ENCODE measurements around the gene CADM2.
"Not testable (repeated sequence)": the region's sequence is repeated elsewhere in the genome, so short reads cannot be mapped to it uniquely, and the experiment has no call there.

The CADM2 gene

DNA sequence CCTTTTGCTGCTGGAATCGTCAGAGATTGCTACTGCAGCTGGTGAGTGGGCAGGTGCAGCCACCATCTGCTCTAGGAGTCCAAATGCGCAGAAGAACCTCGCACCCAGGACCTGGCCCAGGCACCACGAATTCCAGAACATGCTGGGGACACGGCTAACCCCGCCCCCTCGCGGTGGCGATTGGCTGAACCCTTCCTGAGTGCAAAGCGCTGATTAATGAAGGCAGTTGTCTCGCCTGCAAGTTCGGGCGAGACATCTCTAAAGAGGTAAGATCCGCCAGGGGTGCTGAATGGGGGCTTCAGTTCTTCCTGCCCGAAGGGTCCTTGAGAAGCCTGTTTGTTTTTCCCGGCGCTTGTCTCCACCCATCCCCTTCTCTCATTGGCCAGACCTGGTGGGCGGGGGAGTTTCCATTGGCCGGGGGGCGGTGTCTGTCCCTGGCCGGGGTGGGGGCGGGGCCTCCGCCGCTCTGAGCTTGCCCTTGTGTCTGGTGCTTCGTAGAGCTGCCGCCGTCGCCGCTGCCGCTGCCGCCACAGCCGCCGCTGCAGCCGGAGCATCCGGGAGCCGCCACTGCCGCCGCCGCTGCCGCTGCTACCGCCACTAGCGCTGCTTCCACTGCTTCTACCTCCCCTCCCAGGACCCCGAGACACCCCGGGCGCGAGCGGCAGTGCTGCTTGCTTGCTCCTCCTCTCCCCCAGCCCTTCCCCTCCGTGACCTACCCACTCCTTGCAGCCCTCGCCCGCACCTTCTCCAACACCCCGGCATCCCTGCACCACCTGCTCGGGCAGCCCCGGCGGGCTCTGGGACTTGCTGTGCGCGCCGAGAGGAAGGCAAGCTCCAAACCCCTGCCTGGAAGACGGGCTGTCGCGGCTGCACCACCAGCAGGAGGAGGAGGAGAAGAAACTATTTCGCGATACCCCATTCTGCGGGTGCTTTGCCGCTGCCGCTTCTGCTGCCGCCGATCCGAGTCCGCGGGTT, at the start of gene CADM2:
Gene CADM2, plus strand, starts transcription at position 495 of the 975 bp plus-strand sequence.
- no peaks in the 10 kb centered on the region for H3K9me3 ChIP-seq (replicated peaks in 1 of 11)
- H3K4me2 ChIP-seq: peak within 1 kb of the TSS; percentile 85 to 97 (median 95)
- peaks cover 0 to 6% (median 0%) of the 10 kb centered on the region in 11 experiments; a peak in 4 of 22 replicates for H4K20me1 ChIP-seq
- peaks cover 0 to 24% (median 15%) of the 10 kb centered on the region in 10 experiments; a peak in 16 of 20 replicates for H3K4me1 ChIP-seq
- peak within 1 kb of the TSS in 5 of 11 experiments; percentile 25 to 74 (median 62); a peak in 10 of 22 replicates for H3K27ac ChIP-seq
- peak within 1 kb of the TSS; percentile 59 to 80 (median 70) for H3K4me3 ChIP-seq
- no peaks in the 10 kb centered on the region for H3K36me3 ChIP-seq
- peaks cover 20 to 28% (median 25%) of the 10 kb centered on the region in 11 experiments for H3K27me3 ChIP-seq
- peak within 1 kb of the TSS; percentile 35 to 77 (median 70); a peak in 20 of 22 replicates for H3K9ac ChIP-seq
- no peak for TF ChIP-seq Cebpa-rat (IDR thresholded peaks at IDR 0.05)

DNA sequence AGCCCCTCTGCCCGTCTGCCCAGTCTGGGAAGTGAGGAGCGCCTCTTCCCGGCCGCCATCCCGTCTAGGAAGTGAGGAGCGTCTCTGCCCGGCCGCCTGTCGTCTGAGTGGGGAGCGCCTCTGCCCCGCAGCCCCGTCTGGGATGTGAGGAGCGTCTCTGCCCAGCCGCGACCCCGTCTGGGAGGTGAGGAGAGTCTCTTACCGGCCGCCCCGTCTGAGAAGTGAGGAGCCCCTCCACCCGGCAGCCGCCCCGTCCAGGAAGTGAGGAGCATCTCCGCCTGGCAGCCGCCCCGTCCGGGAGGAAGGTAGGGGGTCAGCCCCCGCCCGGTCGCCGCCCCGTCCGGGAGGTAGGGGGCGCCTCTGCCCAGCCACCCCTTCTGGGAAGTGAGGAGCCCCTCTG, 40.2 kb upstream of the CADM2 start:
- H3K4me1 ChIP-seq, H3K27ac ChIP-seq, H3K4me2 ChIP-seq, H3K4me3 ChIP-seq, H3K27me3 ChIP-seq, H3K9ac ChIP-seq, H3K36me3 ChIP-seq, H4K20me1 ChIP-seq: not testable (repeated sequence)
- H3K9me3 ChIP-seq (replicated peaks in 1 of 11): peaks cover 12 to 30% (median 23%) of the 10 kb centered on the region in 11 experiments; a peak in 18 of 22 replicates

DNA sequence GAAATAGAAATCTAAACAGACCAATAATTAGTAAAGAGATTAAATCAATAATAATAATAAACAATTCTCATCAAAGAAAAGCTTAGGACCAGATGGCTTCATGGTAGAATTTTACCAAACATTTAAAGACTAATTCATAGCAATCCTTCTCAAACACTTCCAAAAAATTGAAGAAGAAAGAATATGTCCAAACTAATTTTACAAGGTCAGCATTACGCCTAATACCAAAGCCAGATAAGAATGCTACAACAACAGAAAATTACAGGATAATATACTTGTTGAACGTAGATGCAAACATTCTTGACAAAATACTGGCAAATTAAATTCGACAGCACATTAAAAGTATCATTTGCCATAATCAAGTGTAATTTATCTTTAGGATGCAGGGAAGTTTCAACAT, 36.1 kb upstream of the CADM2 start:
- Histone ChIP-seq H3K27ac (no peak overlapping the region), H3K4me1 (no peaks in the 10 kb centered on the region), H3K4me3 (no peak overlapping the region), H3K9me3 (replicated peaks in 1 of 11) (peaks cover 8 to 24% (median 16%) of the 10 kb centered on the region in 11 experiments; a peak in 18 of 22 replicates), H3K27me3 (no peaks in the 10 kb centered on the region), H3K4me2 (no peak overlapping the region), H3K9ac (no peak overlapping the region), H3K36me3 (no peaks in the 10 kb centered on the region), H4K20me1 (no peaks in the 10 kb centered on the region)
- TF ChIP-seq Cebpa-rat (IDR thresholded peaks at IDR 0.05): no peak

DNA sequence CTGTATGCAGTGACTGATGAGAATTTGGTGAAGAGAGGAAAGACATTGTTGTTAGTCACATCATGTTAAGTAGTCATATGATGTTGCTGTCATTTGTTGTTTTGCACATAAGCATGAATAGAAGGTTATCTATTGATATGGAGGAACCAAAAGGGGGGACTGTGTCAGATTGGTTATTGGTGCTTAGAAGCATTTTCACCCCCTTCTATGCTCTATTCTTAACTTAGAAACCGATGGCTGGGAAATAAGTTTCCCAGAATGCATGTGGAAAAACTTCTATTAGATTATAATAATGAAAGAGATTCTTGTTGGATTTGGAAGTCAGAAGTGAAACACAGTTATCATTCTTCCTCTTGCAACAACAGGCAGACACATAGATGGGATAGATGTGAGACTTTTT, 33.2 kb upstream of the CADM2 start:
- no peak for TF ChIP-seq Cebpa-rat (IDR thresholded peaks at IDR 0.05)
- Histone ChIP-seq H3K36me3 (no peaks in the 10 kb centered on the region), H3K4me3 (no peak overlapping the region), H3K27ac (no peak overlapping the region), H4K20me1 (no peaks in the 10 kb centered on the region), H3K9me3 (replicated peaks in 1 of 11) (peaks cover 0 to 7% (median under 1%) of the 10 kb centered on the region in 11 experiments; a peak in 3 of 22 replicates), H3K4me1 (no peaks in the 10 kb centered on the region), H3K4me2 (no peak overlapping the region), H3K27me3 (no peaks in the 10 kb centered on the region), H3K9ac (no peak overlapping the region)

DNA sequence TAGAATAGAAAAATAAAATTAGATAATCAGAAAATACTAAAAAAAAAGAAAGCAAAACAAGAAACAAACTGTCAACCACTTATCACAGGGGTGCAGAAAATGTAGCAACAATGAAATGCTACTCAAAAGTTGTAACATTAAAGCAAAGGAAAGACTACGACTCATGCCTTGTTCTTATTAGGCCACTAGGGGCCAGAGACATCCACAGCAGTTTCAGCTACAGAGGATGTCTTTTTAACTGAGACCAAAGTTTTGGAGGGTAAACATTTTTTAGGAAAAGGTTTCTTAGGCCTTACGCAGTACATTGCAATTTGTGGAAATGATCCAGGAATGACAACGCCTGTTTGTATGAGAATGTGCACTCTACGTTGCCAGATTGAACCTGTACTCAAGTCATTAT, 15.4 kb upstream of the CADM2 start:
- no peaks in the 10 kb centered on the region for H3K9me3 ChIP-seq (replicated peaks in 1 of 11)
- H3K27me3 ChIP-seq: no peaks in the 10 kb centered on the region
- H4K20me1 ChIP-seq: no peaks in the 10 kb centered on the region
- no peak overlapping the region for H3K4me3 ChIP-seq
- H3K27ac ChIP-seq: no peak overlapping the region
- H3K4me2 ChIP-seq: no peak overlapping the region
- no peaks in the 10 kb centered on the region for H3K36me3 ChIP-seq
- H3K4me1 ChIP-seq: no peaks in the 10 kb centered on the region
- no peak overlapping the region for H3K9ac ChIP-seq
- TF ChIP-seq Cebpa-rat (IDR thresholded peaks at IDR 0.05): no peak

DNA sequence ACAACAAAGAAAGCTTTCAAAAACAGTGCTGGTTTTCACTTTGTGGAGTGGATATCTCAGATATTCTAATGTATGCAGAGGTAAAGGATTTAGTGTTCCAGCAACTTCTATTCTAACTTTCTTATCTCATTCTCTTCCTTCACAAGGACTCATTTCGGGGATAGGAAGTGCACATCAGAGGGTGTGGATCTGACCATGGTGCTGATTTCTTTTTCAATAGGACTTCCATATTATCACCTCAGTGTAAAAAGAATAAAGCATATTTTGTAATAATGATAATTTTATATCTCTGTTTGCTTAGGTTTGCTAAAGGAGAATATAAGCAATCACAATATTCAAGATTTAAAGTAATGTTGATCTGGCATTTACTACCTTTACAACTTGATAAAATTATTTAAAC, 12.5 kb upstream of the CADM2 start:
- no peaks in the 10 kb centered on the region for H3K27me3 ChIP-seq
- H3K9me3 ChIP-seq (replicated peaks in 1 of 11): no peaks in the 10 kb centered on the region
- TF ChIP-seq Cebpa-rat (IDR thresholded peaks at IDR 0.05): no peak
- no peak overlapping the region for H3K4me2 ChIP-seq
- no peaks in the 10 kb centered on the region for H3K36me3 ChIP-seq
- H3K9ac ChIP-seq: no peak overlapping the region
- H3K4me3 ChIP-seq: no peak overlapping the region
- no peaks in the 10 kb centered on the region for H3K4me1 ChIP-seq
- H3K27ac ChIP-seq: no peak overlapping the region
- H4K20me1 ChIP-seq: no peaks in the 10 kb centered on the region

DNA sequence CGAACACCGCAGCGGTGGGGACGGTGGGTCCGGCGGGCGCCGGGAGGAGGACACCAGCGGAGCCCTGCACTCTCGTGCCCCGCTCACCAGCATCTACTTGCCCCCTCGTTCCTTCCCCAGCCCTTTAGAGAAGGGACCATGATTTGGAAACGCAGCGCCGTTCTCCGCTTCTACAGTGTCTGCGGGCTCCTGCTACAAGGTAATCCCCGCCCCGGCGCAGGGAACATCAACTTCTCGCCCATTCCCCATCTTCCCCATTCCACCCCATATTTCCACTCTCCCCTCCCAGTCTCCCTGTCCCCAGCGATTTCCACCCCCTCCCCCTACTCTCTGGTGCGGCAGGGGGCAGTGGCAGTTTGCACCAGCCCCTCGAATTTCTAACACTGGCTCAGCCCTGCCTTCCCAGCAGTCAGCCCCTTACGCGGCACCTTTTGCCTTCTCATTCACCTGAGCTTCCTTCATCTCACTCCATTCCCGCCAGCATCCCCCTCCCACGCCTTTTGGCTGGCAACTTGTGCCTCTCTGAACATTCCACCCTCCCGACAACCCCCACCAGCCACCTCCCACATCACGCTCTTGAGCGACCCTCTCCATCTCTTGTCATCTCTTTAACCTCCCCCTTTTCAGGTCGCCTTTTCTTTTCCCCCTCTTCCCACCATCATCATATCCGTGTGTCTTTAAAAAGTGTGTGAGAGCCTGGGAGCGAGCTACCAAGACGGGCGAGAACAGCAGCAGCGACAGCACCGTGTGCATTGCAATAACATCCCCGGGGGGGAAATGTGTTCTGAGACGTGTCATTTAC, 882 bp downstream of the CADM2 start:
- Histone ChIP-seq H3K4me2 (peak overlapping the region; percentile 85 to 97 (median 95)), H3K9me3 (replicated peaks in 1 of 11) (no peaks in the 10 kb centered on the region), H3K27me3 (peaks cover 20 to 28% (median 25%) of the 10 kb centered on the region in 11 experiments), H3K27ac (no peak overlapping the region), H3K4me3 (peak overlapping the region; percentile 59 to 80 (median 70)), H3K4me1 (peaks cover 0 to 24% (median 15%) of the 10 kb centered on the region in 10 experiments; a peak in 16 of 20 replicates), H4K20me1 (peaks cover 0 to 6% (median 0%) of the 10 kb centered on the region in 11 experiments; a peak in 4 of 22 replicates), H3K36me3 (no peaks in the 10 kb centered on the region), H3K9ac (peak overlapping the region; percentile 35 to 77 (median 70); a peak in 19 of 22 replicates)
- TF ChIP-seq Cebpa-rat (IDR thresholded peaks at IDR 0.05): no peak

DNA sequence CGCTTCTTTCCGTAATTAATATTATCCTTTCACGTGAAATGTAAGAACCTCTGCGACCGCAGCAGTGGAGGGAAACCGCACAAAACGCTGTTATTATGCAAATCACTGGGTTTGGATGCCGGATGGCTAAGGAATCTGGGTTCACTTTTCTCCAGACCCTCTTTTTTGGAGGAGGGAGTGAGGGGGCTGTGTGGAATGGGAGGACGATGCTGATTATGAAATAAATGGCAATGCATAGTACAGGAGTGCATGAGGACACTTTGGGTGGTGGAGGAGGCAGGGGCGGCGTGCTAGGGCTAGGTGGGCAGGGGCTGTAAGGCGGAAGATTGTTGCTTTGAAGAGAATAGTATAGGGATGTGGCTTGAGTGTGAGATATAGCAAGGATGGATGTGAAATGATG, 1.8 kb downstream of the CADM2 start:
- peak overlapping the region in 8 of 11 experiments; percentile 18 to 97 (median 92); a peak in 11 of 22 replicates for H3K4me2 ChIP-seq
- TF ChIP-seq Cebpa-rat (IDR thresholded peaks at IDR 0.05): no peak
- H3K4me3 ChIP-seq: peak overlapping the region in 2 of 10 experiments; percentile 59 to 74; a peak in 3 of 20 replicates
- peaks cover 6 to 24% (median 17%) of the 10 kb centered on the region in 10 experiments; a peak in 17 of 20 replicates for H3K4me1 ChIP-seq
- H3K27ac ChIP-seq: no peak overlapping the region
- H4K20me1 ChIP-seq: peaks cover 0 to 6% (median 0%) of the 10 kb centered on the region in 11 experiments; a peak in 4 of 22 replicates
- no peaks in the 10 kb centered on the region for H3K9me3 ChIP-seq (replicated peaks in 1 of 11)
- peaks cover 20 to 28% (median 25%) of the 10 kb centered on the region in 11 experiments for H3K27me3 ChIP-seq
- no peak overlapping the region for H3K9ac ChIP-seq
- H3K36me3 ChIP-seq: no peaks in the 10 kb centered on the region

Measured in BLaER1 treated with 17β-estradiol and CSF1 and Interleukin-3, amounts not matched to agents 10 nM and 100 nM (cell line).